ENCODE results near the gene GDNF. TPM values are rescaled to one million over a fixed set of nuclear protein-coding genes. Genes with fewer than 3 reads are reported as not detected.
"Not testable (repeated sequence)": the region's sequence is repeated elsewhere in the genome, so short reads cannot be mapped to it uniquely, and the experiment has no call there.

The GDNF gene
- total RNA-seq, 5 donors from 2014 or later (not counting 1 experiment from before 2014, with no cell fraction given): not detected

DNA sequence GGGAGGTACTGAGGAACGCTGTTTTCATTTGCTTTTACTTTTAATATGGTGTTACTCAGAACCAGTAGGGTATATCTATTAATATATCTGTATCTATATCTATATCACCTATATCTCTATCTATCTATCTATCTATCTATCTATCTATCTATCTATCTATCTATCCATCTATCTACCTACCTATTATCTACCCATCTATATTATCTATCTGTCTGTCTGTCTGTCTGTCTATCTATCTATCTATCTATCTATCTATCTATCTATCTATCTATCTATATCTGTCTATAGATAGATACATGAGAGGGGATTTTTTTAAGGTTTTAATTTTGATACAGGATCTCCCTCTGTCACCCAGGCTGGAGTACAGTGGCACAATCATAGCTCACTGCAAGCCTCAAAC lies 23.1 kb upstream of the GDNF start:
- H3K4me1 ChIP-seq (ENCODE audit: control insufficient read depth in 1 of 2, extremely low read depth in 1 of 2, insufficient read depth in 2 of 2, low read length in 2 of 2); H3K36me3 ChIP-seq (ENCODE audit: control insufficient read depth in 2 of 2, extremely low read depth in 1 of 2, insufficient read depth in 1 of 2, low read length in 1 of 2); H3K9me3 ChIP-seq; POLR2A ChIA-PET; H3K36me3 Mint-ChIP-seq; H3K4me1 Mint-ChIP-seq; DNase-seq; H3K4me3 ChIP-seq (ENCODE audit: control insufficient read depth in 1 of 2, extremely low read depth in 1 of 2, low read length in 1 of 2); H3K27ac ChIP-seq (ENCODE audit: low read length); H3K27ac Mint-ChIP-seq; ATAC-seq (replicated peaks in 1 of 4); CTCF ChIA-PET; H3K9me3 Mint-ChIP-seq; H3K4me3 Mint-ChIP-seq: not testable (repeated sequence)
- H3K27me3 Mint-ChIP-seq: peaks cover 16% of the 10 kb centered on the region in 2 donors
- H3K27me3 ChIP-seq (replicated peaks in 1 of 2; ENCODE audit: control insufficient read depth in 2 of 2, extremely low read depth in 1 of 2, insufficient read depth in 2 of 2, low read length in 1 of 2): peaks cover 3 to 17% of the 10 kb centered on the region in 2 experiments
- WGBS (ENCODE audit: insufficient coverage): no CpG with 5 or more reads among the region's 1 CpG

DNA sequence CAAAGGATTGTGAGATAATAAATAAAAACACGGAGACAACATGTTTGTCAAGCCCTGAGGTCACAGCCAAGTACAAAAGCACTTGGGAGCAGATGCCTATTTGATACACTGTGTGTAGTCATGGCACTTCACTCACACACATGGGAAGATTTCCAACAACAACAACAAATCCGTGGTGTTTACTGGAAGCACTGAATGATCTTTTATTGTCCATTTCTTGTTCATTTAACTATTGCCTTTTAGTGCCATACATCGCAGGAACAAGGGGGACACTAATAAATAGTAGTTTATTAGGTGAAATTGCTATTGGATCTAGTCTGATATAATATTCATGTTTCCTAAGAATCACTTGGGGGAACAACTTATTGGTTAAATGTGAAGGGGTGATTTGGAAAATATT lies 20.4 kb upstream of the GDNF start:
- ATAC-seq (replicated peaks in 1 of 4) (no peak), DNase-seq (no peak)
- no CpG with 5 or more reads among the region's 3 CpGs for WGBS (ENCODE audit: insufficient coverage)
- peaks cover 16 to 24% of the 10 kb centered on the region in 2 donors for H3K27me3 Mint-ChIP-seq
- POLR2A ChIA-PET: no interaction called here
- H3K4me1 Mint-ChIP-seq: no peaks in the 10 kb centered on the region
- H3K4me3 Mint-ChIP-seq: no peak overlapping the region
- Histone ChIP-seq H3K9me3 (no peaks in the 10 kb centered on the region), H3K27me3 (replicated peaks in 1 of 2; ENCODE audit: control insufficient read depth in 2 of 2, extremely low read depth in 1 of 2, insufficient read depth in 2 of 2, low read length in 1 of 2) (peaks cover 3 to 17% of the 10 kb centered on the region in 2 experiments), H3K27ac (ENCODE audit: low read length) (no peak overlapping the region), H3K4me1 (ENCODE audit: control insufficient read depth in 1 of 2, extremely low read depth in 1 of 2, insufficient read depth in 2 of 2, low read length in 2 of 2) (no peaks in the 10 kb centered on the region), H3K4me3 (ENCODE audit: control insufficient read depth in 1 of 2, extremely low read depth in 1 of 2, low read length in 1 of 2) (no peak overlapping the region), H3K36me3 (ENCODE audit: control insufficient read depth in 2 of 2, extremely low read depth in 1 of 2, insufficient read depth in 1 of 2, low read length in 1 of 2) (no peaks in the 10 kb centered on the region)
- CTCF ChIA-PET: no interaction called here
- H3K36me3 Mint-ChIP-seq: no peaks in the 10 kb centered on the region
- H3K9me3 Mint-ChIP-seq: peaks cover 0 to 8% (median 0%) of the 10 kb centered on the region in 3 donors
- H3K27ac Mint-ChIP-seq: no peak overlapping the region

DNA sequence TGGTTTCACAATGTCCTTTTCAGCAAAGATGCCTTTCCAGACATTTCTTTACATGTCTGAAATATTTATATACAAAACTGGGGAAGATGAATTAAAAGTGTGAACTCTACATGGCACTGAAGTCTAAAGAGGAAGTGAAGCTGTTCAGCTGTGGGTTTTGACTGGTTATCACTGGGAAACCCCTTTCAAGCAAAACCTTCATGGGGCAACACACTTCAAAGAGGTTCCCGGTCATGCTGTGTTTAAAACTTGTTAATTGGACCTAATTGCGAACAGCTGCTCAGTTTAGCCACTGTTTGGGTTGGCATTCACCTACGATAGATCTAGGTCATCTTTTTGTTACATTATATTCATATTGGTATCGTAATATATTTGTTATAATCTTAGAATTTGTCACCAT lies 20.0 kb upstream of the GDNF start:
- Histone ChIP-seq H3K4me3 (ENCODE audit: control insufficient read depth in 1 of 2, extremely low read depth in 1 of 2, low read length in 1 of 2) (no peak overlapping the region), H3K4me1 (ENCODE audit: control insufficient read depth in 1 of 2, extremely low read depth in 1 of 2, insufficient read depth in 2 of 2, low read length in 2 of 2) (no peaks in the 10 kb centered on the region), H3K36me3 (ENCODE audit: control insufficient read depth in 2 of 2, extremely low read depth in 1 of 2, insufficient read depth in 1 of 2, low read length in 1 of 2) (no peaks in the 10 kb centered on the region), H3K27ac (ENCODE audit: low read length) (no peak overlapping the region), H3K27me3 (replicated peaks in 1 of 2; ENCODE audit: control insufficient read depth in 2 of 2, extremely low read depth in 1 of 2, insufficient read depth in 2 of 2, low read length in 1 of 2) (peaks cover 3 to 15% of the 10 kb centered on the region in 2 experiments), H3K9me3 (no peaks in the 10 kb centered on the region)
- Mint-ChIP-seq H3K27ac (no peak overlapping the region), H3K4me1 (no peaks in the 10 kb centered on the region), H3K27me3 (peaks cover 13 to 24% of the 10 kb centered on the region in 2 donors), H3K9me3 (peaks cover 0 to 8% (median 1%) of the 10 kb centered on the region in 3 donors), H3K4me3 (no peak overlapping the region), H3K36me3 (no peaks in the 10 kb centered on the region)
- WGBS (ENCODE audit: insufficient coverage): no CpG with 5 or more reads among the region's 4 CpGs
- no peak for ATAC-seq (replicated peaks in 1 of 4)
- POLR2A ChIA-PET: no interaction called here
- CTCF ChIA-PET: no interaction called here
- no peak for DNase-seq

DNA sequence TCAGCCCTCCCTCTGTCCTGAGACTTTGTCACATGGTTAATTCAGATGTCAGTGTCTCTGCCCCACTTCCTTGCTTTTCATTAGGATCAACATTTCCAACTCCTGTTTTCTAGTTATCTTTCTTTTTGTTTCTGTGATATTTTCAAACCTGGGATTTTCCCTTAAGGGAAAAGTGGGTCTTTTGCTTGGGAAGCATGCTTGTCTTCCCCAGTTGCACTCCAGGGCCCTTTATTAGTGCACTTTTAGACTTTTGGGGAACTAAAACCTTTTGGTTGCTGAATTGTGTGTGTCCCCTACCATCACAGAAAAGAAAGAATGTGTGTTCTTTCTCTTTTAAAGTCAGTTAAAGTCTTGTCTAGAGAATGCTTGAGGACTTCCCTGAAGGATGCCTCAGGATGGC lies 18.4 kb upstream of the GDNF start:
- no peak overlapping the region for H3K27ac Mint-ChIP-seq
- ChIA-PET POLR2A (no interaction called here), CTCF (no interaction called here)
- no peaks in the 10 kb centered on the region for H3K36me3 Mint-ChIP-seq
- Histone ChIP-seq H3K27me3 (replicated peaks in 1 of 2; ENCODE audit: control insufficient read depth in 2 of 2, extremely low read depth in 1 of 2, insufficient read depth in 2 of 2, low read length in 1 of 2) (peaks cover 3 to 9% of the 10 kb centered on the region in 2 experiments), H3K9me3 (no peaks in the 10 kb centered on the region), H3K36me3 (ENCODE audit: control insufficient read depth in 2 of 2, extremely low read depth in 1 of 2, insufficient read depth in 1 of 2, low read length in 1 of 2) (no peaks in the 10 kb centered on the region), H3K4me3 (ENCODE audit: control insufficient read depth in 1 of 2, extremely low read depth in 1 of 2, low read length in 1 of 2) (no peak overlapping the region), H3K4me1 (ENCODE audit: control insufficient read depth in 1 of 2, extremely low read depth in 1 of 2, insufficient read depth in 2 of 2, low read length in 2 of 2) (no peaks in the 10 kb centered on the region), H3K27ac (ENCODE audit: low read length) (no peak overlapping the region)
- peaks cover 0 to 8% (median 7%) of the 10 kb centered on the region in 3 donors for H3K9me3 Mint-ChIP-seq
- no peak overlapping the region for H3K4me3 Mint-ChIP-seq
- H3K27me3 Mint-ChIP-seq: peaks cover 3 to 32% of the 10 kb centered on the region in 2 donors
- no peaks in the 10 kb centered on the region for H3K4me1 Mint-ChIP-seq
- DNase-seq (no peak), ATAC-seq (replicated peaks in 1 of 4) (no peak)

DNA sequence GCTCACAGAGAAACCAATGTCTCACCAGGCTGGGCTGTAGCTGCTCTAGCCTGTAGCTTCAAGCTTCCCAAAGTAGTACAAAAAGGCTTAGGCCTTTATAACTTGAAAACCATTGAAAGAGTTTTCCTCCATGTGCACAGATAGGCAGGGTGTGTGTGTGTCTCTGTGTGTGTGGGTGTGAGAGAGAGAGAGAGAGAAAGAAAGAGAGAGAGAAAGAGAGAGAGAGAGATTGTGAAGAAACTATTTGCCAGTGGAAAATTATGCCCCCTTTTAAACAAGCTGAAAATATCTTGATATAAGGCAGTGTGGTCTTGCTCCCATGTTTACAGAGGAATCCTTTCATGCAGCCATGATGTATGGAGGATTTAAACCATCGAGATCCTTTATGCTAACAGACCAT lies 17.9 kb upstream of the GDNF start:
- peaks cover 0 to 8% (median 7%) of the 10 kb centered on the region in 3 donors for H3K9me3 Mint-ChIP-seq

DNA sequence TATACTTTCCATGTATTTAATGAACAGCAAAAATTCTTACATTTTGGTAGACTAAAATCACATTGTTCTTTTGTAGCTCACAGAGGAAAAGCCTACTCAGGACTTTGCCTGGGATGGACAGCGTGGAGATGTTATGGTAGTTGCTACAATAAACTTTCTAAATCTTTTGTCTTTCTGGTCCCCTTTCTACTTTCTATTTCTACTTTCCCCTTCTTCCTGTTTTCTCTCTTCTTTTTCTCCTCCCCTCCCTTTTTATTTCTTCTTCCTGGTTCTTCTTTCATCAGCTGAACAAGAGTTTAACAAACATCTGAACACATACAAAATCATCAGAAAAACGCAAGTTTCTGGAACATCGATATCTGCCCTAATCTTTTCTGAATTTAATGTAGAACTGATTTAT lies 15.6 kb upstream of the GDNF start:
- Histone ChIP-seq H3K27me3 (replicated peaks in 1 of 2; ENCODE audit: control insufficient read depth in 2 of 2, extremely low read depth in 1 of 2, insufficient read depth in 2 of 2, low read length in 1 of 2) (no peaks in the 10 kb centered on the region), H3K4me1 (ENCODE audit: control insufficient read depth in 1 of 2, extremely low read depth in 1 of 2, insufficient read depth in 2 of 2, low read length in 2 of 2) (no peaks in the 10 kb centered on the region), H3K9me3 (no peaks in the 10 kb centered on the region), H3K4me3 (ENCODE audit: control insufficient read depth in 1 of 2, extremely low read depth in 1 of 2, low read length in 1 of 2) (no peak overlapping the region), H3K36me3 (ENCODE audit: control insufficient read depth in 2 of 2, extremely low read depth in 1 of 2, insufficient read depth in 1 of 2, low read length in 1 of 2) (no peaks in the 10 kb centered on the region), H3K27ac (ENCODE audit: low read length) (no peak overlapping the region)
- WGBS (ENCODE audit: insufficient coverage): no CpG with 5 or more reads among the region's 3 CpGs
- ChIA-PET CTCF (no interaction called here), POLR2A (no interaction called here)
- peaks cover 4 to 28% of the 10 kb centered on the region in 2 donors for H3K27me3 Mint-ChIP-seq
- DNase-seq (no peak), ATAC-seq (replicated peaks in 1 of 4) (no peak)
- H3K27ac Mint-ChIP-seq: no peak overlapping the region
- no peak overlapping the region for H3K4me3 Mint-ChIP-seq
- H3K36me3 Mint-ChIP-seq: no peaks in the 10 kb centered on the region
- no peaks in the 10 kb centered on the region for H3K4me1 Mint-ChIP-seq
- H3K9me3 Mint-ChIP-seq: peaks cover 0 to 8% (median 7%) of the 10 kb centered on the region in 3 donors

More for the DNA sequence above, 17.9 kb upstream of the GDNF start:
- CTCF ChIA-PET: no interaction called here
- Histone ChIP-seq H3K27me3 (replicated peaks in 1 of 2; ENCODE audit: control insufficient read depth in 2 of 2, extremely low read depth in 1 of 2, insufficient read depth in 2 of 2, low read length in 1 of 2) (peaks cover 3 to 7% of the 10 kb centered on the region in 2 experiments), H3K9me3 (no peaks in the 10 kb centered on the region), H3K4me1 (ENCODE audit: control insufficient read depth in 1 of 2, extremely low read depth in 1 of 2, insufficient read depth in 2 of 2, low read length in 2 of 2) (no peaks in the 10 kb centered on the region), H3K27ac (ENCODE audit: low read length) (no peak overlapping the region), H3K4me3 (ENCODE audit: control insufficient read depth in 1 of 2, extremely low read depth in 1 of 2, low read length in 1 of 2) (no peak overlapping the region), H3K36me3 (ENCODE audit: control insufficient read depth in 2 of 2, extremely low read depth in 1 of 2, insufficient read depth in 1 of 2, low read length in 1 of 2) (no peaks in the 10 kb centered on the region)
- DNase-seq: no peak
- ATAC-seq (replicated peaks in 1 of 4): no peak
- H3K27me3 Mint-ChIP-seq: peaks cover 3 to 34% of the 10 kb centered on the region in 2 donors
- no peak overlapping the region for H3K4me3 Mint-ChIP-seq
- no peaks in the 10 kb centered on the region for H3K36me3 Mint-ChIP-seq
- no peak overlapping the region for H3K27ac Mint-ChIP-seq
- no peaks in the 10 kb centered on the region for H3K4me1 Mint-ChIP-seq
- POLR2A ChIA-PET: no interaction called here
- WGBS (ENCODE audit: insufficient coverage): 43% methylated on average over 1 of the region's 1 CpG

DNA sequence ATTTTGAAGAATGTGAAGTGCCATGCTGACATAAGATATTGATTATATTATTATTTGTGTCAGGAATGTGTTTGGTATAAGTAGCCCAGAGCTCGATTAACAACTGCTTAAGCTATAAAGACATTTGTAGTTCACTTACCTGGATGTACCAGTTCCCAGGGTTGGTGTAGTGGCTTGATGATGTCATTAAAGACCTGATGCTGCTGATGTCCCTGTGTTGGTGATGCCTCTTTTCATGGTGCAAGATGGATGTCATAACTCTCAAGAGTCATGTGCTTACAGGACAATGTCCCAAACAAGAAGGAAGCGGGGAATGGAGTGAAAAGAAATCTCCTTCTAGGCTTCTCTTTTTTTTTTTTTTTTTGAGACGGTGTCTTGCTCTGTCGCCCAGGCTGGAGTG lies 11.5 kb upstream of the GDNF start:
- Histone ChIP-seq H3K27me3 (replicated peaks in 1 of 2; ENCODE audit: control insufficient read depth in 2 of 2, extremely low read depth in 1 of 2, insufficient read depth in 2 of 2, low read length in 1 of 2) (peaks cover 0 to 2% of the 10 kb centered on the region in 2 experiments), H3K4me3 (ENCODE audit: control insufficient read depth in 1 of 2, extremely low read depth in 1 of 2, low read length in 1 of 2) (no peak overlapping the region), H3K27ac (ENCODE audit: low read length) (no peak overlapping the region), H3K4me1 (ENCODE audit: control insufficient read depth in 1 of 2, extremely low read depth in 1 of 2, insufficient read depth in 2 of 2, low read length in 2 of 2) (no peaks in the 10 kb centered on the region), H3K9me3 (no peaks in the 10 kb centered on the region), H3K36me3 (ENCODE audit: control insufficient read depth in 2 of 2, extremely low read depth in 1 of 2, insufficient read depth in 1 of 2, low read length in 1 of 2) (no peaks in the 10 kb centered on the region)
- Mint-ChIP-seq H3K9me3 (peaks cover 0 to 7% (median 5%) of the 10 kb centered on the region in 3 donors), H3K36me3 (no peaks in the 10 kb centered on the region), H3K4me3 (no peak overlapping the region), H3K27me3 (peaks cover 4 to 29% of the 10 kb centered on the region in 2 donors), H3K4me1 (no peaks in the 10 kb centered on the region), H3K27ac (no peak overlapping the region)
- DNase-seq: no peak
- no CpG with 5 or more reads among the region's 4 CpGs for WGBS (ENCODE audit: insufficient coverage)
- ATAC-seq (replicated peaks in 1 of 4): no peak
- ChIA-PET POLR2A (no interaction called here), CTCF (no interaction called here)
